Stimulated activated CD4-positive, alpha-beta T cell treated with anti-CD3 and anti-CD28 coated beads, Interleukin-4, amount 100 ng/mL, for 24 hours (primary cell): Measurements from ENCODE around the gene NET1.
"Not testable (repeated sequence)": the region's sequence is repeated elsewhere in the genome, so short reads cannot be mapped to it uniquely, and the experiment has no call there.

Experiments used
- DNase-seq: peaks from one replicate; pipeline ENCODE4 v3.0.0-alpha.2; 2020

NET1 gene

DNA sequence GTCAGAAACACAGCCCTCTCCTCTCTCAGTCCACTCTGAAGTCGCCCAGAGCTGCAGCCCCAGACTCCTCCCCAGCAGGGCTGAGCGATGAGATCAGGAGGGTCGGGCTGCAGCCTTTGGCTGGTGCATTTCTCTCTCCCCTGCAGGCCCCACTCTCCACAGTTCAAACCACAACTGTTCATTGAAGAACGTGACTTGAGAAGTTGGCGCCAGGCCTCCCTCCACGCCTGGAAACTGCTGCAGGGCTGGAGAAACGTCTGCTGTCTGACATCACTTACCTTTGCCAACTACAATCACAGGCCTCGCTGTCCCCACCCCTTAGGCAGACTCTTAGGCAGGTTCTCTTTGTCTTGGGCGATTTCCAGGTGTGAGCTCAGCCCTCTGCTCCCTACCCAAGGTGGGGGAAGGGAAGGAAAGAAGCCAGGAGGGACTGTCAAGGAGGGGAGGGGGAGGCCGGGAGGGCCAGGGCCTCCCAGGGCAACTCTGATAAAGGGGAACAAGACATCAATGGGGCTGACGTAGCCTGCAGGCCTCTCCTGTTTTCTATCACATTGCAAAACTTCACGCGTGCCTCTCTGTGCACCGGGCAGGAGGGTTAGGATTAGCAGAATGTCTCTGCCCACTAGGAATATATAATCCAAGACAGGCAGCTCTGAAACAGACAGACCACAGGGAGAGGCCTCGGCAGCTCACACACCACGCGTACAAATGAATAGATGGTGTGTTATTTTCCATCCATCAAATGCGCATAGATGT, 54.3 kb downstream of the NET1 start:
- no peak for DNase-seq

DNA sequence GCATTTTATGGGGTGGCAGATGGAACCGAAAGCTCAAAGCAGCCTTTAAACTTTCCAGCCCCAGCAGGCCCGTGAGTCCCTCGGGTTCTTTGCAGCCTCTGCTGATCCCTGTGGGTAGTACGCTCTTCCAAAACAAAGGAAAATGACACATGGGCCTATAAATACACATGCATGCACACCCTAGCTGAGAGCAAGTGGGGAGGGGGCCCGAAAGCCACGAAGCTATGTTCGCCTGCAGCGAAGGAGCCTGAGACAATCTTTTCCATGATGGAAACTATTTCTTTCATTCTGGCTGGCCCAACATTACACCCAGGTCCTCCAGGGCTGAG, 54.8 kb downstream of the NET1 start:
- no peak for DNase-seq

DNA sequence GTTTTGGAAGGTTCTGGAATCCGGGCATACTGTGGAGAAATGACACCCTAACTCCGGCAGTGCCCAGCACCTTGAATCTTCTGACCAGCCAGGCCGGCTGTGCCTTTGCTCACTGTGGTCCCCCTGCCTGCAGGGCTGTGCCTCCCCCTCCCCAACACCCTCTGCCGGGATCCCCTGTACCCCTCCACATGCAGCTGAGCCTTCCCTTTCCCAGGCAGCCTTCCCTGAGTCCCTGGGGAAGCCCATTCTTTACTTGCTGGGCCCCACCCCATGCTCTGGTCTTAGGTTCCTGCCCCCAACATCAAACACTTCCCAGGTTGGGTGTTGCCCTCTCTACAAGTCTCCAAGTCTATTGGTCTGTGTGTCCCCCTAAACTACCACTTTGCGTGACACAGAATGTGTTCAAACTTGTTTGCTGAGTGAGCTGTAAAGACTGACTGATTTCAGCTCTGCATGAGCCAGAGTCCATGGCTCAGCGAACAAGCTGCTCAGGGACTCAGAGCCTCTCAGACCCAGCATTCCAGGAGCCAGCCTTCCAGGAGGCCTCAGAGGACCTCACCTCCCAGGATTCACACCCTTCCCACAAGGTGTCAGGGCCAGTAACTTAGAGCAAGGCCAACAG, 55.4 kb downstream of the NET1 start:
- no peak for DNase-seq

DNA sequence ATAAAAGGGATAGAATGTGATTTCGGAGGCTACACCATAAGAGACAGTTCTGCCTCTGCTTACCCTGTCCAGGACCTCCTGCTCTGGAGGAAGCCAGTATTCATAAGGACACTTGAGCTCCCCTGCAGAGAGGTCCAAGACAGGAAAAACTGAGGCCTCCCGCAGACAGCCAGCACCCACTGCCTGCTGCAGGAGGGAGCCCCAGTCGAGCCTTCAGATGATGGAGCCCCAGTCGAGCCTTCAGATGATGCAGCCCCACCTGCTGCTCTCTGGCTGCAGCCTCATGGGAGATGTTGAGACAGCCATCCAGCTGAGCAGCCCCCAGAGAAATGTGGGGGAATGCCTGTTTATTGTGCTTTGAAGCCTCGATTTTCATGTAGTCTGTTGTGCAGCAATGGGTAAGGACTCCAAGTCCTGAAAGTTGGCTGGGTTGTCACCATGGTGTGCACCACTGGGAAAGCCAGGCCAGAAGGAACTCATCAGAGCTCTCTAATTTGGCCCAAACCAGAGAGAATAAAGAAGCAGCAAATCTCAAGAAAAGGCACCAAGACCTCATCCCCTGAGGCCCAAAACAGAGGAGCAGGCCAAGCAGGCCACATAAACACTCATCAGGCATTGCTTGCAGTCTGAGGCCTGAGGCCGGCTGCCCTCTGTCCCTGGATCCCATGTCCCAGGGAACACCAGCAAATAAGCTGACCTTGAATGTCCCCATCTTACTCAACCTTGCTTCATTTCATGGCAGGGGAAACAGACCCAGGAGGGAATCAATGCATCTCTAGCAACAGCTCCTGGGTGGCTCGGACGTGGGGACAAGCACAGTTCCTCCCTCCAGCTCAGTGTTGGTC, 56.1 kb downstream of the NET1 start:
- DNase-seq: no peak

DNA sequence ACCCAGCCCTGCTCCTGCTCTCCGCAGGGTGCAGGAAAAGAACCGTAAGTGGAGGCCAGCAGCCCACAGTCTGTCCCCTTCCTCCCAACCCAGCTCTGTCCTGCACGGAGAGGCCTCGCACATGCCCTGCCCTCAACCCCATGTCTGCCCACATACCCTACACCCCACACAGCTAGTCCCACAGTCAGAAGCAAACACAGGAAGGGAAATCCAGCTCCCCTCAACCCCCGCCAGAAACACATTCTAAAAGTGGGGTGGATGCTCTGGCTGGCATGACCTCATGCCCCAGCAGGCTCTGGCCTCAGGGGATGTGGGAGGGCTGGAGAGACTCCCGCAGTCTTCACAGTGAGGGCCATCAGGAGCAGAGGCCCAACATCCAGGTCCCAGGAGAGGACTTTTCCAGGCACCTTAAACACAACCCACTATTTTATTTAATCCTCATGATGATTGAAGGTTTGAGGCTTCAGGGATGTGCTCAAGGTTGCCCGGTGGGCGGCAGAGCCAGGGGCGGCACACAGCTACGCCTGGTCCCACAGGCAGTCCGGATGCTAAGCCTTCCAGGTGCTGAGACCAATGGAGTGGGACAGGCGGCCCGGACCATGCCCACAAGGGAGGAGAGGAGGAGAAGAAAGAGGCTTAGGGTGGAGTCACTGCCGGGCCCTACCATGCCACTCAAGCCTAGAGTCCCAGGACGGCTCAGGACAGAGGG, 57.1 kb downstream of the NET1 start:
- no peak for DNase-seq

DNA sequence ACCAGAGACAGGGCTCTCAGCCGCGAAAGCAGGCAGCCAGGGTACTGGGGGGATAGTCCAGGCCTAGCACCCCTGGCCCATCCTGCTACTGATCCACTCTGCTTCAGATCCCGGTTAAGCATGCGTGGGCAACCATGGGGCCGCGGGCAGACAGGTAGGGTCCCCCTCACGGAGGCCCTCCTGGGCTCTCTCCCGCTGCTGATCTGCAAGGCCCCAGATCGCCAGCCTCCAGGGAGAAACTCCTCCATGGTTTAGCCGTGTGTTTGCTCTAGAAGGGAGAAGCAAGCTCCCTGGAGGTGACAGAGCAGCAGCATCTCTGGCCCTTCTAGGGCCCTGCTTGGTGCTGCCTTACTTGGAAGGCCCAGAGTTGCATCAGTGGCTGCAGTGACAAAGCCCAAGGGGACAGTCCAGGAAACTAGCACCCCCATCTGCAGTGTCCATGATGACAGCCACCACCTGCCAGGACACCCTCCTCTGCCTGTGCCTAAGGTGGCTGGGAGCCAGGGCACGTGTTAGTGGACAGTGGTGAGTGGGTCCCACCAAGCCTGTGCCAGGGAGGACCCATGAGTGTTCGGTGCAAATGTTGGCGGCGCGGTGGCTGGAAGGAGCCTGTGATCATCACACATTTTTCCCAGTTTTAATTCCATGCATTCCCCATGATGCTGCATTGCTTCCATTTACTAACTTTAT, 57.9 kb downstream of the NET1 start:
- DNase-seq: no peak

DNA sequence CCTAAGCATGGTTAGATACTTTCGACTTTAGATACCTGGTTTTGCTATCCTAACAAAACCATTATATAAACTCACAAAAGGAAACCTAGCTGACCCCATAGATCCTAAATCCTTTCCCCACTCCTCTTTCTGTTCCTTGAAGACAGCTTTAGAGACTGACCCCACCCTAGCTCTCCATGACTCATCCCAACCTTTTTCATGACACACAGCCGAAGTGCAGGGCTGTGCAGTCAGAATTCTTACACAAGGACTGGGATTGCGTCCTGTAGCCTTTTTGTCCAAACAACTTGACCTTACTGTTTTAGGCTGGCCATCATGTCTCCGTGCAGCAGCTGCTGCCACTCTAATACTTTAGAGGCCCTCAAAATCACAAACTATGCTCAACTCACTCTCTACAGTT, 62.3 kb downstream of the NET1 start:
- not testable (repeated sequence) for DNase-seq

DNA sequence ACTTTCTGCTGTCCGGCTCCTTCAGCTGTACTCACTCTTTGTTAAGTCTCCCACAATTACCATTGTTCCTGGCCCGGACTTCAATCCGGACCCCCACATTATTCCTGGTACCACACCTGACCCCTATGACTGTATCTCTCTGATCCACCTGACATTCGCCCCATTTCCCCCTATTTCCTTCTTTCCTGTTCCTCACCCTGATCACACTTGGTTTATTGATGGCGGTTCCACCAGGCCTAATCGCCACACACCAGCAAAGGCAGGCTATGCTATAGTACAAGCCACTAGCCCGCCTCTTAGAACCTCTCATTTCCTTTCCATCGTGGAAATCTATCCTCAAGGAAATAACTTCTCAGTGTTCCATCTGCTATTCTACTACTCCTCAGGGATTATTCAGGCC, 62.7 kb downstream of the NET1 start:
- DNase-seq: not testable (repeated sequence)

DNA sequence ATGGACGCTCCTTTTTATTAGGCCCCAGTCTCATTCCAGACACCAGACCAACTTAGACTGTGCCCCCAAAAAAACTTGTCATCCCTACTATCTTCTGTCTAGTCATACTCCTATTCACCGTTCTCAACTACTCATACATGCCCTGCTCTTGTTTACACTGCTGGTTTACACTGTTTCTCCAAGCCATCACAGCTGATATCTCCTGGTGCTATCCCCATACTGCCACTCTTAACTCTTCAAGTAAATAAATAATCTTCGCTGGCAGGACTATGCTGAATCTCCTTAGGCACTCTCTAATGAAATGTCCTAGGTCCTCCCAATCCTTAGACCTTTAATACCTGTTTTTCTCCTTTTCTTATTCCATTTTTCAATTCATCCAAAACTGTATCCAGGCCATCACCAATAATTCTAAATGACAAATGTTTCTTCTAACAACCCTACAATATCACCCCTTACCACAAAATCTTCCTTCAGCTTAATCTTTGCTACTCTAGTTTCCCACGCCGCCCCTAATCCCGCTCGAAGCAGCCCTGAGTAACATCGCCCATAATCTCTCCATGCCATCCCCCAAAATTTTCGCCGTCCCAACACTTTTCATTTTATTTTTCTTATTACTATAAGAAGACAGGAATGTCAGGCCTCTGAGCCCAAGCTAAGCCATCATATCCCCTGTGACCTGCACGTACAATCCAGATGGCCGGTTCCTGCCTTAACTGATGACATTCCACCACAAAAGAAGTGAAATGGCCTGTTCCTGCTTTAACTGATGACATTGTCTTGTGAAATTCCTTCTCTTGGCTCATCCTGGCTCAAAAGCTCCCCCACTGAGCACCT, 63.8 kb downstream of the NET1 start:
- DNase-seq: not testable (repeated sequence)

DNA sequence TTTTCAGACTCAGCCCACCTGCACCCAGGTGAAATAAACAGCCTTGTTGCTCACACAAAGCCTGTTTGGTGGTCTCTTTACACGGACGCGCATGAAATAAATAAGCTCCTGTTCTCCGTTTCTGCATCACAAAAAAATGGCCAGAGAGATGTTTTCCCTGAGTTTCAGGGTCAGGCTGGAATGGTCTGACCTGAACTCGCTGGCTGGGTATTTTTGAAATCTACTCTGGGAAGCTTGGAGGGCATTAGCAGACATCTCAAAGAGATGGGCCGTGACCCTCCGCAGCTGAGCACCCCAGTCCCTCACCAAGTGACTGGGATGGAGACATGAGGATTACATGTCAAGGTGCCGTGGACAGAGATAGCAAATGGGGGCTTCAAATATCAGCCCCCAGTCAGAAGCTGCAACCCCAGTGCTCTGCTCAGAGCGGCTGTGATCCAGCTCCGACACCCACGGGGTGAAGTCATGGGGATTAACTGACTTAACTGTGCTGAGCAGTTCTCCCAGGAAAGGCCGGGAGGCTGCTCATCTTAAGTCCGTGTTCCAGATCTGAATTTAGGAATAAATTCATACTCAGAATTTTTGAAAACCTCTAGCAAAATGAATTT, 64.7 kb downstream of the NET1 start:
- DNase-seq: no peak

DNA sequence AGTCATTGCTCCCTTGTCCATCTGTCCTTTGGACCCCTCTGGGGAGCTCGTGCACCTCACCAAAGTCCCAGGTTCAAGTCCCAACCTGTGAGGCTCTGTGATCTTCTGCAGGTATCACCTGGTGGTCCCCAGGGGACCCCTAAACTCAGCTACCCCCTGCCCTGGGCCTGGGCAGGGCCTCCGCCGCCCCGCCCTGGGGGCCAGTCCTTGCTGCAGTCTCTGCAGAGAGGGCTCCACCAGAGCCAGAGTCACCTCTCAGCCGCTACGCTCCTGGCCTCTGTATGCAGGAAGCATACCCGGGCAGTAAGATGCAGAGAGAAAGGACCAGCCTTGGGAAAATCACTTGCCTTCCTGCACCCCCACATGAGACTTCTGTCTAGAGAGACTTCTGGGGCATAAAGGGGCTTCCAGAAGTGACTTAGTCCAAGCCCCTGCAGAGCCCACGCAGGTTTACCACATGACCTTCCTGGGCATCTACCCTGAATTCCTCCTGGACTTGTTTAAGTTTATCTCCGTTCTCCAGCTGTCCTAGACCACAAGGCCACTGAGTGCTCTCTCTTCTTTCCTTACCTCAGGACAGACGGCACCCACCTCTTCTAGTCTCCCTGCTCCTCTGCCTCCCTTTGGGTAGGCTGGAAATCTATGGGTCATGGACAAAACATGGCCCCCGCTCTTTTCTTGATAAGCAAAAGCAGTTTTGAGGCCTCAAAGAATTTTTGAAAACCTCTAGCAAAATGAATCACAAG, 65.8 kb downstream of the NET1 start:
- no peak for DNase-seq

DNA sequence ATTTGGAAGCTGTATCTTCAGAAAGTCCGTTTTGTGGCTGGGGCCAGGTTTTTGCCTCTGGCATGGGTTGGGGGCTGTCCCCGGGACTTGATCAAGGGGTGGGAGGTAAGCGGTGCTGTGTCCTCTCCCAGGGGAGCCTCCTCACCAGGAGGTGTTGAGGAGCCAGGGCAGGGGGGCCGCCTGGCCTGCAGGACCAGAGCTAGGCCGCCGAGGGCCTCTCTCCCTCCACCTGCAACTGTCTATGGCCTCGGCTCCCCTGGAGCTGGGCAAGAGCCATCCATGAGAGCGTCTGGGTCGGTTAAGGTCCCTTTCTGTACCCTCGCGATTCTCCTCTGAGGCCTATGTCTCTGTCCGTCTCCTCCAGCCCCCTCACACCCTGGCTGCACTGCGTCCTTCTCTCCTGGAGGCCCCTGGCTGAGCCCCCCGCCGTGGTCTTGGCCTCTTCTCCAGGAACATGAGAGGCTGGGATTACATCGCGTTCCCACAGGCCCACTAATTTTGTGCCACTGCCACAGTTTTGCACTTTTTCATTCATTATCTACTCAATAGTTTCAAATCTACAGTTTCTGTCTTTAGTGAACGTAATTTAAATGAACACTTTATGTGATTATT, 66.4 kb downstream of the NET1 start:
- no peak for DNase-seq

DNA sequence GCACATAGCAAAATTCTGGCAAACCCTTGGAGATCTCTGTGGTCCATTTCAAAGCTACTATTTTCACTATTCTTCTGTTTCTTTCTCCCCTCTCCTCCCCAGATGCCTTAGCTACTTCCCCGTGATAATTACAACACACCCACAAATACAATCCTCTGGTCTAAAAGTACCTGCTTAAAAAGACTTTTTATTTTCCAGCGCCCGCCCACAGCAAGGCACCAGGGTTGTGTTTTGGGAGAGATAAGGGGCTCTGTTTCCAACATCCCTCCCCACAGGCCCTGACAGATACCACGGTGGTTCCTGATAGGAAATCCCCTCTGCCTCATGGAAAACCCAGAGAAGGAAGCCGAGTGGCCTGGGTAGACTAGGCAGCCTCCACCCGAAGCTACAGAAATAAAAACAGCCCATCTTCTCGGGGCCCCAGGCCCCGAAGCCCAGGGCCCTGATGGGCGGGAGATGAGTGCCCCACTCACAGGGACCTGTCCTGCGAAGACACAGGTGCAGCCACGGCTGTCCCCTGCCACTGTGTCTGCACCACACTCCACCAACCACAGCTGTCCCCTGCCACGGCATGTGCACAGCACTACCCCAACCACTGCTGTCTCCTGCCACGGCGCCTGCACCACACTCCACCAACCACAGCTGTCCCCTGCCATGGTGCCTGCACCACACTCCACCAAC, 67.3 kb downstream of the NET1 start:
- DNase-seq: no peak

DNA sequence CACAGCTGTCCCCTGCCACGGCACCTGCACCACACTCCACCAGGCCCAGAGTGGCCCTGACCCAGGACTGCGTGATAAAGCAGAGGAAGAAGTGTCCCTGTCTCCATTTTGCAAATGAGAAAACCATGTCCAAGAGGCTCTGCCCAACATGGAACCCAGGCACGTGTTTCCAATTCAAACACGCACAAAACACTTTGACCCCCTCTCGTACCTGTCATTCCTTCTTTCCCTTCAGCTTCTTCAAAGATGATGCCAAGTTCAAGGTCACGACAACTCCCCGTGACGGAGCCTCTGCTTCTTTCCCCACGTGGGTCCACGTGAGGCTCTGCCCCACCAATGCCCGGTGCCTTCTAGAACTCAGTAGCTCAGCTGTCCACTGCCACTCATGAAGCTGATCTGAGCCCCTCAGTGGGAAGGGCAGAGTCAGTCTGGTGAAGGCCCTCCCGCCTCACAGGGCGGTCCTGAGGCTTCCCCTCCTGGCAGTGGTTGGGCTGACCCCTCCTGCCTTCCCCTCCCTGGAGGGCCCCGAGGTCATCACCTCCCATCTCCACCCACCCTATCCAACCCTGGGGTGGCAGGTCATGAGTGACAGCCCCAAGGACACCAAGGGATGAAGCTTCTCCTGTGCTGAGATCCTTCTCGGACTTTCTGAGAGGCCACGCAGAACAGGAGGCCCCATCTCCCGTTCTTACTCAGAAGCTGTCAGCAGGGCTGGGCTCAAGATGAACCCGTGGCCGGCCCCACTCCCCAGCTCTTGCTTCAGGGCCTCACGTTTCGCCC, 68.0 kb downstream of the NET1 start:
- DNase-seq: no peak

DNA sequence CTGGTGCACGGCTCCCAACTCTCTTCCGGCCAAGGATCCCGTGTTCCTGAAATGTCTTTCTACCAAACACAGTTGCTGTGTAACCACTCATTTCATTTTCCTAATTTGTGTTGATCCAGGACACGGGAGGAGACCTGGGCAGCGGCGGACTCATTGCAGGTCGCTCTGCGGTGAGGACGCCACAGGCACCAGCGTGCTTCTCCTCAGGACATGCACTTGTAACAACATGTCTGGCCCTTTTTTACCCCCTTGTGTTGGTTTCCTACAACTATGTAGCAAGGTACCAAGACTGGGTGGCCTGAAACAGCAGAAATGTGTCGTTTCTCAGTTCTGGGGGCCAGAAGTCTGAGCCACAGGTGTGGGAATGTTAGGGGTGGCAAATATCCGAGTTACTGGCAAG, 68.8 kb downstream of the NET1 start:
- no peak for DNase-seq

DNA sequence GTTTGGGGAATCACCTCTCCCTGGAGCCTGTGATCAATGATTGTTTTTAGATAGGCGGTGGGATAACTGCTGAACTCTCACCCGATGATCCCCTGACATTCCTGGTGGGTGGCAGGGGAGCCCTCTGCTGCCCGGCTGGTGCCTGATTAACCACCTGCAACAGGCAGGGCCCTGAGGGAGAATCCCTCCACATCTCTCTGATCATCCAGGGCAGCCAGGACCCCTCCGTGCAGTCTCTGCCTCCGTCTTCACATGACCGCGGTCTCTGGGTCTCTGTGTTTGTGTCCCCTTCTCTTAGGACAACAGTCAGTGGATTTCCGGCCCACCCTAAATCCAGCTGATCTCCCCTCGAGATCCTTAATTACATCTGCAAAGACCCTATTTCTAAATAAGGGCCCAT, 69.7 kb downstream of the NET1 start:
- DNase-seq: no peak

DNA sequence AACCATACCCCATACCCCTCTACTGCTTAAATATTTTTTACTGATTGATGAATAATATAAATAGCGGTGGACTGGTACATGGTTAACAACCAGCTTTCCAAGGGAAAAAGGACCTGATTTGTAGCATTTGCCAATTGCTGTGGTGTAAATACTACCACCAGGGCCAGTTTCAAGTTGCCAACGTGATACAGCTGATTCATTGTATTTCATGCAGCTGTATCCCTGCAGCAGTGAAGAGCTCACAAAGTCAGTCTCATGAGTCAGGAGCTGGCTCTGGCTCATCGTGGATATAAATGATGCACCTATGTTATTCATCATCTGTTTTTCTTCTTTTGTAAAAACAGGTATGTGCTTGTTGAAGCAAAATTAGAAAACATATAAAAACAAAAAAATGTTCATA, 71.8 kb downstream of the NET1 start:
- DNase-seq: no peak

DNA sequence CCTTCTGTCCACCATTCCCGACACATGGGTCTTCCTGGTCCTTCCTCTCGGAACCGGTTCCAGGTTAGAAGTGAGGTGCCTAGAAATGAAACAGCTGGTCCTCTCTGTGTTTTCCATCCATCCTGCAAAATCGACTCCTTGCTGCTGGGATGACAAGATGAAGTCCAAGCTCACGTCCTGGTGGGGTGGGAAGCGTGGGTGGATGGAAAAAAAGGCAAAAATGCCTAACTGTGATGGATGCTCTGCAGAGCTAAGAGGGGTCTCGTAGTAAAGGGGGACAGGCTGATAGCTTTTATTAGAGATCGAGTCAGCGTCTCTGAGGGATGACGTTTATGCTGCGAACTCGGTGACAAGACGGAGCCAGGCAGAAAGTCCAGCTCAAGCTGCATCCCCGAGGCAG, 72.9 kb downstream of the NET1 start:
- no peak for DNase-seq
